GM18868 (cell line): ENCODE measurements around the gene CENPE.
A peak's percentile ranks its signal among the peaks of the same experiment; 100 is the strongest.

ENCODE experiments used
- ATAC-seq: cut with Tn5 transposase; IDR thresholded peaks from one replicate; pipeline ENCODE4 v1.9.1; 2021; ENCODE audit warnings: mild to moderate bottlenecking, moderate library complexity; ENCODE audit not compliant: unreplicated experiment

CENPE gene

GRCh38 chr4:103136671-103137445, 61.3 kb downstream of the CENPE start:
- no peak for ATAC-seq

- ATAC-seq: no peak
Observed at GRCh38 chr4:103129174-103129573, 69.0 kb downstream of the CENPE start.

- no peak for ATAC-seq
Observed at GRCh38 chr4:103126126-103126525, 72.0 kb downstream of the CENPE start.

- ATAC-seq: no peak
Observed at GRCh38 chr4:103123114-103123513, 75.0 kb downstream of the CENPE start.

- no peak for ATAC-seq
Observed at GRCh38 chr4:103118166-103118565, 80.0 kb downstream of the CENPE start.

- ATAC-seq: no peak
Observed at GRCh38 chr4:103111598-103111997, 86.5 kb downstream of the CENPE start.

- no peak for ATAC-seq
Observed at GRCh38 chr4:103108542-103108941, 89.6 kb downstream of the CENPE start.

GRCh38 chr4:103105558-103106356, 92.4 kb downstream of the CENPE start:
- no peak for ATAC-seq

GRCh38 chr4:103104886-103105285, 93.3 kb downstream of the CENPE start:
- ATAC-seq: no peak

GRCh38 chr4:103100691-103101090, 97.5 kb downstream of the CENPE start:
- ATAC-seq: no peak

GRCh38 chr4:103099691-103100392, 98.3 kb downstream of the CENPE start, which contains the start of gene BDH2:
TSS of gene BDH2 (minus strand) at chr4:103099834. CDS start at chr4:103096254, 3,580 bp downstream.
- peak; percentile 96 for ATAC-seq

- ATAC-seq: no peak
Observed at GRCh38 chr4:103098756-103099440, 99.2 kb downstream of the CENPE start.

GRCh38 chr4:103098341-103098740, 99.8 kb downstream of the CENPE start:
- no peak for ATAC-seq

GRCh38 chr4:103097112-103097511, 101.0 kb downstream of the CENPE start:
- ATAC-seq: no peak

GRCh38 chr4:103095080-103095479, 103.1 kb downstream of the CENPE start:
- ATAC-seq: no peak

- ATAC-seq: no peak
Observed at GRCh38 chr4:103092245-103092644, 105.9 kb downstream of the CENPE start.

- ATAC-seq: peak; percentile 87
Observed at GRCh38 chr4:103091601-103092223, 106.4 kb downstream of the CENPE start.

GRCh38 chr4:103089481-103089880, 108.7 kb downstream of the CENPE start:
- no peak for ATAC-seq

- ATAC-seq: no peak
Observed at GRCh38 chr4:103086551-103086950, 111.6 kb downstream of the CENPE start.

GRCh38 chr4:103085555-103086196, 112.5 kb downstream of the CENPE start:
- no peak for ATAC-seq
